Subcutaneous abdominal adipose tissue (tissue), 5 donors: ENCODE results near the gene MTERF1.
"Not testable (repeated sequence)": the region's sequence is repeated elsewhere in the genome, so short reads cannot be mapped to it uniquely, and the experiment has no call there.

Source experiments
- H3K27ac ChIP-seq: one replicate; pipeline ENCODE4 v1.7.0; 2013; ENCODE audit warnings: low read depth, mild to moderate bottlenecking, inconsistent platforms, low read length, moderate library complexity
- H3K27me3 ChIP-seq, 5 donors: one replicate each; pipeline ENCODE4 v1.7.0; 2013; ENCODE audit warnings: low read length in 5 of 5, inconsistent platforms in 1 of 5; ENCODE audit not compliant: control insufficient read depth in 5 of 5, insufficient read depth in 4 of 5
- H3K36me3 ChIP-seq, 5 donors: one replicate each; pipeline ENCODE4 v1.7.0; 2013; ENCODE audit warnings: low read length in 5 of 5; ENCODE audit not compliant: control insufficient read depth in 5 of 5, insufficient read depth in 5 of 5
- H3K4me1 ChIP-seq, 5 donors: one replicate each; pipeline ENCODE4 v1.7.0; 2013; ENCODE audit warnings: low read length in 5 of 5, mild to moderate bottlenecking in 3 of 5, moderate library complexity in 1 of 5; ENCODE audit not compliant: control insufficient read depth in 5 of 5, insufficient read depth in 5 of 5
- H3K4me3 ChIP-seq, 5 donors: one replicate each; pipeline ENCODE4 v1.7.0; 2013; ENCODE audit warnings: low read length in 5 of 5, low read depth in 1 of 5
- H3K9ac ChIP-seq, 5 donors: one replicate each; pipeline ENCODE4 v1.7.0; 2013; ENCODE audit warnings: low read length in 5 of 5, mild to moderate bottlenecking in 4 of 5, moderate library complexity in 3 of 5
- H3K9me3 ChIP-seq, 5 donors: one replicate each; pipeline ENCODE4 v1.7.0; 2013; ENCODE audit warnings: low read length in 5 of 5; ENCODE audit not compliant: control insufficient read depth in 5 of 5
- donor health status: healthy.
- donor health status: healthy.
- donor health status: healthy.
- donor health status: healthy.
- donor health status: healthy.

Gene MTERF1

GRCh38 chr7:91910171-91910570, 29.7 kb upstream of the MTERF1 start:
- Histone ChIP-seq H3K36me3 (no peaks in the 10 kb centered on the region), H3K9ac (no peak overlapping the region), H3K4me1 (no peaks in the 10 kb centered on the region), H3K4me3 (no peak overlapping the region), H3K27ac (no peak overlapping the region), H3K27me3 (no peaks in the 10 kb centered on the region), H3K9me3 (no peaks in the 10 kb centered on the region)

GRCh38 chr7:91899563-91899962, 19.1 kb upstream of the MTERF1 start:
- Histone ChIP-seq H3K36me3 (no peaks in the 10 kb centered on the region), H3K4me3 (no peak overlapping the region), H3K27ac (no peak overlapping the region), H3K4me1 (no peaks in the 10 kb centered on the region), H3K9me3 (no peaks in the 10 kb centered on the region), H3K9ac (no peak overlapping the region), H3K27me3 (no peaks in the 10 kb centered on the region)

GRCh38 chr7:91898240-91898992, 17.9 kb upstream of the MTERF1 start:
- H3K9me3 ChIP-seq: no peaks in the 10 kb centered on the region
- no peaks in the 10 kb centered on the region for H3K36me3 ChIP-seq
- no peak overlapping the region for H3K27ac ChIP-seq
- H3K4me1 ChIP-seq: no peaks in the 10 kb centered on the region
- H3K9ac ChIP-seq: no peak overlapping the region
- H3K4me3 ChIP-seq: no peak overlapping the region
- H3K27me3 ChIP-seq: no peaks in the 10 kb centered on the region

GRCh38 chr7:91894781-91895480, 14.4 kb upstream of the MTERF1 start:
- Histone ChIP-seq H3K9ac (no peak overlapping the region), H3K36me3 (no peaks in the 10 kb centered on the region), H3K4me3 (no peak overlapping the region), H3K27me3 (peaks cover 0 to 2% (median 0%) of the 10 kb centered on the region in 5 donors), H3K27ac (no peak overlapping the region), H3K9me3 (no peaks in the 10 kb centered on the region), H3K4me1 (no peaks in the 10 kb centered on the region)

GRCh38 chr7:91893699-91894098, 13.2 kb upstream of the MTERF1 start:
- not testable (repeated sequence) for H3K27ac ChIP-seq, H3K4me3 ChIP-seq, H3K9ac ChIP-seq, H3K27me3 ChIP-seq, H3K36me3 ChIP-seq, H3K9me3 ChIP-seq, H3K4me1 ChIP-seq

- Histone ChIP-seq H3K27ac (no peak overlapping the region), H3K9ac (no peak overlapping the region), H3K9me3 (no peaks in the 10 kb centered on the region), H3K4me1 (no peaks in the 10 kb centered on the region), H3K27me3 (peaks cover 0 to 2% (median 0%) of the 10 kb centered on the region in 5 donors), H3K36me3 (no peaks in the 10 kb centered on the region), H3K4me3 (no peak overlapping the region)
Measured at GRCh38 chr7:91892821-91893340, 12.4 kb upstream of the MTERF1 start.

GRCh38 chr7:91892099-91892705, 11.7 kb upstream of the MTERF1 start:
- no peak overlapping the region for H3K27ac ChIP-seq
- H3K4me3 ChIP-seq: no peak overlapping the region
- no peaks in the 10 kb centered on the region for H3K4me1 ChIP-seq
- H3K9me3 ChIP-seq: no peaks in the 10 kb centered on the region
- no peaks in the 10 kb centered on the region for H3K36me3 ChIP-seq
- peaks cover 0 to 2% (median 0%) of the 10 kb centered on the region in 5 donors for H3K27me3 ChIP-seq
- no peak overlapping the region for H3K9ac ChIP-seq

- not testable (repeated sequence) for H3K4me1 ChIP-seq, H3K9ac ChIP-seq, H3K27ac ChIP-seq, H3K27me3 ChIP-seq, H3K36me3 ChIP-seq, H3K4me3 ChIP-seq, H3K9me3 ChIP-seq
Measured at GRCh38 chr7:91888271-91889175, 8.0 kb upstream of the MTERF1 start.

- H3K36me3 ChIP-seq, H3K27me3 ChIP-seq, H3K9ac ChIP-seq, H3K4me1 ChIP-seq, H3K27ac ChIP-seq, H3K4me3 ChIP-seq, H3K9me3 ChIP-seq: not testable (repeated sequence)
Measured at GRCh38 chr7:91887336-91888213, 7.1 kb upstream of the MTERF1 start.
